ENCODE measurements around the gene TARM1. TPM values are rescaled to one million over a fixed set of nuclear protein-coding genes. Genes with fewer than 3 reads are reported as not detected.
A peak's percentile ranks its signal among the peaks of the same experiment; 100 is the strongest.
"Not testable (repeated sequence)": the region's sequence is repeated elsewhere in the genome, so short reads cannot be mapped to it uniquely, and the experiment has no call there.

Gene TARM1
- total RNA-seq, 1 donor from 2014 or later: not detected

- TF ChIP-seq CTCF (IDR thresholded peaks at IDR 0.05; ENCODE audit: partially characterized antibody, unreplicated experiment): no peak
- Mint-ChIP-seq H3K9me3 (ENCODE audit: unreplicated experiment) (peaks cover 1% of the 10 kb centered on the region), H3K4me1 (ENCODE audit: low read depth, unreplicated experiment) (no peaks in the 10 kb centered on the region), H3K36me3 (ENCODE audit: unreplicated experiment) (no peaks in the 10 kb centered on the region), H3K27ac (ENCODE audit: unreplicated experiment) (no peak overlapping the region), H3K4me3 (ENCODE audit: unreplicated experiment) (no peak overlapping the region), H3K27me3 (ENCODE audit: unreplicated experiment) (peaks cover 2% of the 10 kb centered on the region)
- no peak for DNase-seq
These were observed 35.4 kb downstream of the TARM1 start for GRCh38 chr19:54045771-54046170.

- no peaks in the 10 kb centered on the region for H3K36me3 Mint-ChIP-seq (ENCODE audit: unreplicated experiment)
- no peaks in the 10 kb centered on the region for H3K4me1 Mint-ChIP-seq (ENCODE audit: low read depth, unreplicated experiment)
- H3K27ac Mint-ChIP-seq (ENCODE audit: unreplicated experiment): no peak overlapping the region
- DNase-seq: no peak
- no peaks in the 10 kb centered on the region for H3K27me3 Mint-ChIP-seq (ENCODE audit: unreplicated experiment)
- H3K4me3 Mint-ChIP-seq (ENCODE audit: unreplicated experiment): no peak overlapping the region
- TF ChIP-seq CTCF (IDR thresholded peaks at IDR 0.05; ENCODE audit: partially characterized antibody, unreplicated experiment): no peak
- peaks cover 1% of the 10 kb centered on the region for H3K9me3 Mint-ChIP-seq (ENCODE audit: unreplicated experiment)
These were observed 38.2 kb downstream of the TARM1 start for GRCh38 chr19:54042989-54043388.

- H3K27ac Mint-ChIP-seq (ENCODE audit: unreplicated experiment): no peak overlapping the region
- no peak for DNase-seq
- no peak overlapping the region for H3K4me3 Mint-ChIP-seq (ENCODE audit: unreplicated experiment)
These were observed 39.1 kb downstream of the TARM1 start for GRCh38 chr19:54041969-54042606.

GRCh38 chr19:54040003-54040402 is 41.2 kb downstream of the TARM1 start:
- no peak for DNase-seq
- Mint-ChIP-seq H3K9me3 (ENCODE audit: unreplicated experiment) (peaks cover 5% of the 10 kb centered on the region), H3K36me3 (ENCODE audit: unreplicated experiment) (peaks cover 4% of the 10 kb centered on the region), H3K27ac (ENCODE audit: unreplicated experiment) (no peak overlapping the region), H3K4me1 (ENCODE audit: low read depth, unreplicated experiment) (peaks cover 7% of the 10 kb centered on the region), H3K27me3 (ENCODE audit: unreplicated experiment) (no peaks in the 10 kb centered on the region), H3K4me3 (ENCODE audit: unreplicated experiment) (no peak overlapping the region)
- TF ChIP-seq CTCF (IDR thresholded peaks at IDR 0.05; ENCODE audit: partially characterized antibody, unreplicated experiment): no peak

More at GRCh38 chr19:54041969-54042606, 39.1 kb downstream of the TARM1 start:
- H3K9me3 Mint-ChIP-seq (ENCODE audit: unreplicated experiment): peaks cover 3% of the 10 kb centered on the region
- peaks cover 4% of the 10 kb centered on the region for H3K36me3 Mint-ChIP-seq (ENCODE audit: unreplicated experiment)
- TF ChIP-seq CTCF (IDR thresholded peaks at IDR 0.05; ENCODE audit: partially characterized antibody, unreplicated experiment): no peak
- no peaks in the 10 kb centered on the region for H3K27me3 Mint-ChIP-seq (ENCODE audit: unreplicated experiment)
- H3K4me1 Mint-ChIP-seq (ENCODE audit: low read depth, unreplicated experiment): no peaks in the 10 kb centered on the region

GRCh38 chr19:54036542-54036941 is 44.6 kb downstream of the TARM1 start:
- not testable (repeated sequence) for H3K9me3 Mint-ChIP-seq (ENCODE audit: unreplicated experiment); DNase-seq; H3K27me3 Mint-ChIP-seq (ENCODE audit: unreplicated experiment); H3K4me1 Mint-ChIP-seq (ENCODE audit: low read depth, unreplicated experiment); H3K36me3 Mint-ChIP-seq (ENCODE audit: unreplicated experiment); H3K4me3 Mint-ChIP-seq (ENCODE audit: unreplicated experiment)
- H3K27ac Mint-ChIP-seq (ENCODE audit: unreplicated experiment): peak overlapping the region; percentile 33

Measured in glutamatergic neuron (in vitro differentiated cells).